ENCODE measurements around the gene SLC27A6.

- TF ChIP-seq CTCF (conservative IDR thresholded peaks at IDR 0.05 in 1 of 2, IDR thresholded peaks at IDR 0.05 in 1 of 2; ENCODE audit: low read depth in 1 of 2, low read length in 2 of 2) (no peak), EZH2 (IDR thresholded peaks at IDR 0.05; ENCODE audit: low read length, missing control alignments) (no peak)
These were observed 37.9 kb downstream of the SLC27A6 start for GRCh38 chr5:129003232-129003631.

Measured in fibroblast of lung (primary cell).